NCI-H460 (cell line): ENCODE data around the gene TSC2. TPM values are rescaled to one million over a fixed set of nuclear protein-coding genes. Genes with fewer than 3 reads are reported as not detected.
"Not testable (repeated sequence)": the region's sequence is repeated elsewhere in the genome, so short reads cannot be mapped to it uniquely, and the experiment has no call there.

Experiments used
- DNase-seq: peaks from one replicate; pipeline ENCODE4 v3.0.0-alpha.2; 2016; ENCODE audit warnings: low read depth; ENCODE audit errors: extremely low read depth
- total RNA-seq: library from RNA; depleted of rRNA; stranded (reverse); fragments of >200 nt; shearing (Covaris generic); gene quantifications from 2 replicates; pipeline ENCODE4 v1.2.3, GENCODE V29; 2014

Gene TSC2
- total RNA-seq, 1 experiment from 2014 or later: 33.8 TPM

DNA sequence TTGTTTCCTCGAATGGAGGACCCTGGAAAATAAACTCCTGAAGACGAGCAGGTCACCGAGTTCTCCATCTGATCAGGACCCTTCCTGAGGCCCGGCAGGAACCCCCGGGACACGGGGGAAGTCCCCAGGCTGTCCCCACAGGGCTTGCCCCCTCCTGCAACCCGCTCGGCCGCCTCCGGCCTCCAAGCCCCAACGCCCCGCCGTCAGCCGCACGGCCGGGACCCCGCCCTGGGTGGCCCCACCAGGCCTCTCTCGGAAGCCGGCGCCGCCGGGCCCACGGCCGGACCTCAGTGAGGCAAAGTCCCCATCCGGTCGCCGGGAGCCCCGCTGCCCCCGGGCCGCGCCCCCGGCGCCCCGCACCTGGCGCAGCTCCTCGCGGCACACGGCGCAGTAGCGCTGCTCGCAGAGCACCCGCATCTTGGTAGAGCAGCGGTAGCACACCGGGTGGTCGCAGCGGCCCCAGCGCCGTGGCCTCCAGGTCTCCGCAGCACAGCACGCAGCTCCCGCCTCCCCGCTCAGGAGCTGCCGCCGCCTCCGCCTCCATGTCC, 38.5 kb upstream of the TSC2 start:
- no peak for DNase-seq

DNA sequence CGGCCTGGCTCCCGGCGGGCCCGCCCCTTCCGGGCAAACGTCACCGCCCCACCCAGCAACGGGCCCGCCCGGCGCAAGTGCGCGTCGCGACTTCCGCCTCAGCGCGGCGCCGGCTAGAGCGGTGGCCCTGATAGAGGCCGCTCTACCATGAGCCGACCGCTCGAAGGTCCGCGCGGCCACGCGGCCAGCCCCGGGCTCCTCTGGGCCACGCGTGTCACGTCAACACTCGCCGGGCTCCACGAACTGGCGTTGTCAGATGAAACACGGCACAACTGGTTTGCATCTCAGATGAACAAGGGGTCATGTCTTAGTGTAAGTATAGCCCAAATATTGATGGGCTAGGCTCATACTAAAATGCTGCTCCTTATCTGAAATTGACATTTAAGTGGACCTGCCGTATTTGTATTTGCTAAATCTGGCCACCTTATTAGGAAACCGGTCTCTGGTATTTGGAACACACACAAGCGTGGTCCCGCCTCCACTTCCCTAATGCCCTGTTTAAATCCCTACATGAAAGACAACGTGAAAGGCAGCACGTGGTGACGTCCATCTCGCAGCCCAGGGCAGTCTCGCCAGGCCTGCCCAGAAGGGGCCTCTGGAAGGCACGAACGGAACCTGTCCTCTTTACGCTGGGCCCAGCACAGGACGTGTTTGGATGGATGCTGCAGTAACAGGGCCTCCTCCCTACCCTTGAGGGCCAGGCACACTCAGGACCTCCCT, 37.8 kb upstream of the TSC2 start, which contains the start of gene ZNF598:
ZNF598 (minus strand) TSS at position 31 of the 720 bp plus-strand sequence.
- DNase-seq: peak; percentile 79

DNA sequence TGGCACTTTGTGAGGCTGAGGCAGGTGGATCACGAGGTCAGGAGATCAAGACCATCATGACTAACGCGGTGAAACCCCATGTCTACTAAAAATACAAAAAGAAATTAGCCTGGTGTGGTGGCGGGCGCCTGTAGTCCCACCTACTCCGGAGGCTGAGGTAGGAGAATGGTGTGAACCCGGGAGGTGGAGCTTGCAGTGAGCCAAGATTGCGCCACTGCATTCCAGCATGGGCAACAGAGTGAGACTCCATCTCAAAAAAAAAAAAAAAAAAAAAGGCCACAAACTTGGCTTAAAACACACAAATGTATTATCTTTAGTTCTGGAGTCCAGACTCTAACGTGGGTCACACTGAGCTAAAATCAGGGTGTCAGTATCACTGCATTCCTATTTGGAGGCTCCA, 36.1 kb upstream of the TSC2 start:
- DNase-seq: not testable (repeated sequence)

DNA sequence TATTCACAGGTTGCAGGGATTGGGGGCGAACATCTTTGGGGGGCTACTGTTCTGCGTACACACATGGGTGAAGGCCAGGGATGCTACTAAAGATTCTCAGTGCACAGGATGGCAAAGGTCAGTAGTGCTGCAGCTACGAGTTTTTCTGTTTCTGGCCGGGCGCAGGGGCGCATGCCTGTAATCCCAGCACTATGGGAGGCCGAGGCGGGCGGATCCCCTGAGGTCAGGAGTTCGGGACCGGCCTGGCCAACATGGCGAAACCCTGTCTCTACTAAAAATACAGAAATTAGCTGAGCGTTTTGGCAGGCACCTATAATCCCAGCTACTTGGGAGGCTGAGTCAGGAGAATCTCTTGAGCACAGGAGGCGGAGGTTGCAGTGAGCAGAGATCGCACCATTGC, 34.3 kb upstream of the TSC2 start:
- DNase-seq: no peak

DNA sequence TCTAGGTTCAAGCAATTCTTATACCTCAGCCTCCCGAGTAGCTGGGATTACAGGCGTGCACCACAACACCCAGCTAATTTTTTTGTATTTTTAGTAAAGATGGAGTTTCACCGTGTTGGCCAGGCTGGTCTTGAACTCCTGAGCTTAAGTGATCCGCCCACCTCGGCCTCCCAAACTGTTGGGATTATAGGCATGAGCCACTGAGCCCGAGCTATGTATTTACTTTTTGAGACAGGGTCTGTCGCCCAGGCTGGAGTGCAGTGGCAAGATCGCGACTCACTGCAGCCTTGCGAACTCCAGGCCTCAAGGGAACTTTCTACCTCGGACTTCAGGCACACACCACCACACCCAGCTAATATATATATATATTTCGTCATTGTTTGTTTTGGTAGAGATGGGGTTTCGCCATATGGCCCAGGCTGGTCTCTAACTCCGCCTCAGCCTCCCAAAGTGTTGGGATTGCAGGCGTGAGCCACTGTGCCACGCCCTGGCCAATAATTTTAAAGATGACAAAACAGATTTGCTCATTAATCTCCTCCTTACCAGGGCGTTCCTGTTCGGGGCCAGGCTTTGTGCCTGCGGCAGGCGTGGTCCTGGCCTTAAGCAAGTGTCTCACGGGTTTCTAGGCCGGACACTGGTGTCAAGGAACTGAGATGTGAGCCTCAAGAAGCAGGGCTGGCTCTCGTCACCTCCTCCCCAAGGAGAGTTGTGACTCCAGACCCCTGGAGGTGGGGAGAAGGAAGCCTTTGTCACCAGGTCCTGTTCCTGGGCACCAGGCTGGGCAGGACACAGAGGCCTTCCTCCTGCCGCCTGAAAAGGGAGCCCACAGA, 32.5 kb upstream of the TSC2 start:
- peak; percentile 96 for DNase-seq

DNA sequence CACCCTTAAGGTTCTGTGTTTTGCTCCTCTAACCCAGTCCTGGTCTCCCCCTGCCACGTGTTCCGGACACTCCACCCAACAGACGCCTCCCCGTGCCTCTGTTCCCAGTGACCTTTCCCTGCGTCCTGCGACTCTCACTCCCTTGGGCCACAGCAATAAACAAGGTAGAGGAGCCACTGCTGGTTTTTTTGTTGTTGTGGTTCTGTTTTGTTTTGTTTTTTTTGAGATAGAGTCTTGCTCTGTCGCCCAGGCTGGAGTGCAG, 31.9 kb upstream of the TSC2 start:
- no peak for DNase-seq

DNA sequence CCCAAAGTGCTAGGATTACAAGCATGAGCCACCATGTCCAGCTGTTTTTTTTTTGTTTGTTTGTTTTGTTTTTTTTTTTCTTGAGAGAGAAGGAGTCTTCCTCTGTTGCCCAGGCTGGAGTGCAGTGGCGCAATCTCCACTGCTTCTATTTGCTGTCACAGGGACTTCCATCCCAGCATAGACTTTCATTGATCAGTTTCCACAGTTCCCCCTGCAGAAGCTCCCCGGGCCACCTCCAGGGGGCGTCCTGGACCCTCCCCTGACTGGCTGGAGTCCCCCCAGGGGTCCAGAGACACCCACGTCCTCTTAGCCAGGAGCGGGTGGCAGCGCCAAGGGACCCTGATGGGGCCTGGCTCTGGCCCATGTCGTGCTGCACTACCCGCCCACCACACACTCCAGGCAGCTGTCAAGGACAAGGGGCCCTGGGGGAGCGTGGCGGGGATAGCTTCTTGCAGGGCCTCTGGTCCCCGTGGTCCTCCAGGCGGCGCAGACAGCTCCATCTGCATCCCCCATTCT, 31.3 kb upstream of the TSC2 start:
- DNase-seq: no peak

DNA sequence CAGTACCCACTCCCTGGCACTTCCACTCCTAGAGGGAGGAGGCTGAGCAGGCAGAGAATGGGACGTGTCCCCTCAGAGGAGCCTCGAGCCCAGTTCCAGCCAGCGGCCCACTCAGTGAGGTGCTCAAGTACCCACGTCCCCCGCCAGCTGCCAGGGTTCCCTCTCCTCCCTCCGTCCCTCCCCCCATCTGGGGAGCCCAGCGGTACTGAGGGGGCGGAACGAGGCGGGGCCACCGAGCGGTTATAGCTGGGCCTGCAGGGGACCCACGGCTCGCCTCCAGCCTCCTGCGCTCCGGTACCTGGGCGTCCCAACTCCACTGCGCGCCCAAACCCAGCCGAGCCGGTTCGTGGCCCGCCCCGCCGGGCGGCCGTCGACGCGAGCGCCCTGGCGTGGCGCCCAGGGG, 28.3 kb upstream of the TSC2 start, which contains the start of gene NPW:
NPW (plus strand) TSS at position 268 of the 403 bp plus-strand sequence.
- DNase-seq: no peak

DNA sequence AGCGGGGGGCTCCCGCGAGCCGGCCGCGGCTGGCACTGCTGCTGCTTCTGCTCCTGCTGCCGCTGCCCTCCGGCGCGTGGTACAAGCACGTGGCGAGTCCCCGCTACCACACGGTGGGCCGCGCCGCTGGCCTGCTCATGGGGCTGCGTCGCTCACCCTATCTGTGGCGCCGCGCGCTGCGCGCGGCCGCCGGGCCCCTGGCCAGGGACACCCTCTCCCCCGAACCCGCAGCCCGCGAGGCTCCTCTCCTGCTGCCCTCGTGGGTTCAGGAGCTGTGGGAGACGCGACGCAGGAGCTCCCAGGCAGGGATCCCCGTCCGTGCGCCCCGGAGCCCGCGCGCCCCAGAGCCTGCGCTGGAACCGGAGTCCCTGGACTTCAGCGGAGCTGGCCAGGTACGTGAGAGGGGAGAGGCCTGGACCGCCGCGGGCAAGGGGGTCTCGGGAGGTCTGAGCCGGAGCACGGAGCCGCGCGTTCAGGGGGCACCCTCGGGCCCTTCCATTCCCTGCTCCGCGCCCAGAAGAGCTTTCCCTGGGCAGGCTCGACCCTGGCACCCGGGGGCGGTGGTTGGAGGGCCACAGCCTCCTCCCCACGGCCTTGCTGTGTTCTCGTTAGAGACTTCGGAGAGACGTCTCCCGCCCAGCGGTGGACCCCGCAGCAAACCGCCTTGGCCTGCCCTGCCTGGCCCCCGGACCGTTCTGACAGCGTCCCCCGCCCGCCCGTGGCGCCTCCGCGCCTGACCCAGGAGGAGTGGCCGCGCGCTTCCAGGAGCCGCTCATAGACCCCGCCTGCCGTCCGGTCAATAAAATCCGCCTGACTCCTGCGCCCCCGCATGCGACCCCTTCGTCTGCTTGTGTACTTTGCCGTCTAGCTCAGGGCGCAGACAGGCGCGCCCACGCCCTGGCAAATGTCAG, 27.6 kb upstream of the TSC2 start:
- DNase-seq: no peak

DNA sequence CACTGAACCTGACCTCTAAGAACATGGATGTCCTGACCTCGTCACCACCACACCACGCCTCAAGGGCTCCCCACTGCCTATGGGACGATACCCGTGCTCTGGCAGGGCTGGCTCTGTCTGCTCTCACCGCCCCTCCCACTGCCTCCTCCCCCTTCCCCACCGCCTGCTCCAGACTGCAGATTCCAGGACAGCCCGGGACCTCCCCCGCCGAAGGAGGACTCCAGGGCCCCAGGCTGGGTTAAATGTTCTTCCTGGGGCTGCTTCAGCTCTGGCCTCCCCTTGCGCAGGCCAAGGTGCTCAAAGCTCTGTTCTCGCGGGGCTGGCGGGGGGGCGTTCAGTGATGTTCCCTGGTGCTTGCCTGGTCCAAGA, 25.1 kb upstream of the TSC2 start:
- DNase-seq: no peak

DNA sequence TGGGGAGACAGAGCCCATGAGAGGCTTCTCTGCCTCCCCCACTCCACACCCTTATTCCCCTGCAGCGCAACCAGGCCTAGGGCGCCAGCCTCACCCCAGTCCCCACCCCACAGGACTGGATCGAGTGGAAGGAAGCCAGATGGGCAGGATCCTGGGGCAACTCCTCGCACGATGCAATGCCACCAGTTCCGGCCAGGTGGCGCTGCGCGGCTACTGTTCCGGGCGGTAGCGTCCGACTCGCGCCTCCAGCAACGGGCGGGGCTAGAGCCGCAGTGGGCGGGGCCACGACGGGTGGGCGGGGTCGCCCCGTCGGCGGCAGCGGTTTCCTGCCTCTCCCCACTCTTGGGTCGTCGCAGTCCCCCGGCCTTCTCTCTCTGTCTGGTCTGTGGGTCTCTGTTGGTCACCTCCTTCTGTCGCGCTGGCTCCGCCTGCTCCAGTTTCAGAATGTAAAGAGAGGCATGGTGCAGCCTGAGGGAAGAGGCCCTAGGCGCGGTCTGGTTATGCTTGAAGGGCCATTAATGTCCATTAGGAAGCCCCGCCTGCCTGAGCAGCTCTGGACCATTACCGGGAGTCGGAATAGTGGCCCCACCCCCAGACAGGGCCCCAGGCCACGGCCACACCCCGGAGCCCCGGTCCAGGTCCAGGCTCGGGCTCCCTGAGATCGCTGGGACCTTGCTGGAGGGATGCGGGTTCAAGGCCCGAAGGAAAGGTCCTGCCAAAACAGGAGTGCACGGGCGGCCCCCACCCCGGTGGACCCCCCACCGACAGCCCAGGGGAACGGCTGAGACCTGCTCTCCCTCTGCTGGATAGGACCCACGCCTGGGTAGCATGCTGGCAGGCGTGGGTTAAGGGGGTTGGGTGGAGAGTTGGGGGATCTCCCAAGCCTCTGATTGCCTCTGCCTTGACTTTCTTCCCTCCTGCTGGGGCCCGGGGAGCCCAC, 24.4 kb upstream of the TSC2 start:
- peak; percentile 89 for DNase-seq

DNA sequence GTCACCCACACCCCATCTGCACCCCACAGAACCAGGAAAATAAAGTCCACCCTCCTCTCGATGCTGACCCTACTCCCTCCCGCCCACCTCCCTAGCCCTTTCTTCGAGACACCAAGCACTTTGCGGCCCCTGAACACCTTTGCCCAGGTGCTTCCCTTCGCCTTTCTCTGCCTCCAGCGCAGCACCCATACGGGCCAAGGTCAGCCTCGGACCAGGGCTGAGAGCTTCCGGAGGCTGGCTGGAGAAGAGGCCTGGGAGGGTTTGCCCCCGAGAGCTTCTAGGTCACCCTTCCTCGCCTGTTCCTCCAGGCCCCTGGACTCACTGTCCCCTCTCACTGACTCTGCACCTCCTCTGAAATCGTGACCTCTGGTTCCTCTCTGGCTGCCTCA, 23.8 kb upstream of the TSC2 start:
- no peak for DNase-seq

DNA sequence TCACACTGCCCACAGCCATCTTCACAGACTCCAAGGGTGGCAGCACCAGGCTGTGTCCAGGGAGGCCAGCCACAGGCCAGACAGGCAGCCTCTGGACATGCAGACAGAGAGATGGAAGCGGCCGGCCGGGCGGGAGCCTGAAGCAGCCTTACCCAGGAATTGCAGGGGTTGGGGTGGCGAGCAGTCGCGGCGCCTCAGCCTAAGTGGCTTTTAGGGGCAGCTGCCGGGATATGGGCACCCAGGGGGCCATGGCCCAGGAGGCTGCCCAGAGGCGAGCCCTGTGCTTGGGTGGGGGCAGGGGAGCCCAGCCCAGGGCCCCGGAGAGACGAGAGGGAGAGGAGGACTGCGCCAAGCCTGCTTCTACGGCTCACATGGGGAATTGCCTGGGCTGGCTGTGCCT, 22.5 kb upstream of the TSC2 start:
- no peak for DNase-seq

DNA sequence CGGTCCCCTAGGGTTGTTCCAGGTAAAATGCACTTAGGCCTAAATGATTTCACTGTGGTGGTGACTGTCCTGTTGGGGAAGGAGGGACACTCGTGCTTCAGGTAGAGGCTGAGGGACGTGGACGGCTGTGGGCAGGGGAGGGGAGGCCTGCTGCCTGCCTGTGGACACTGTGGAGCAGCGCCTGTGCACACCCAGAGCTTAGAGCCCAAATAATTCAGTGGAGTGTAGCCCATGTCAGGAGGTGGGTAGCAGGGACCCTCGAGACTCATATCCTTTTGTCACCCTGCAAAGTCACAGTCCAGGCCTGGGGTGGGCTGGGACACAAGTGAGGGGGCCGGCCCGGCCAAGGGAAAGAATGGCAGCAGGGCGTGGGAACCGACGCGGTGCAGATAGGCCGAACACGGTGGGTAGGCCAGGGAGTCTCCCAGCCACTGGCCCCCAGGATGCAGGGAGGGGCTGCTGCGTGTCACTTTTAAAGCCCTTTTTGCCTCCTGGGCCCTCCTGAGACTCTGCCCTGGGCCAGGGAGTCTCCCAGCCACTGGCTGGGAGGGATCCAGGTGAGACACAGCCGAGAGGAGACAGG, 21.8 kb upstream of the TSC2 start:
- DNase-seq: no peak

DNA sequence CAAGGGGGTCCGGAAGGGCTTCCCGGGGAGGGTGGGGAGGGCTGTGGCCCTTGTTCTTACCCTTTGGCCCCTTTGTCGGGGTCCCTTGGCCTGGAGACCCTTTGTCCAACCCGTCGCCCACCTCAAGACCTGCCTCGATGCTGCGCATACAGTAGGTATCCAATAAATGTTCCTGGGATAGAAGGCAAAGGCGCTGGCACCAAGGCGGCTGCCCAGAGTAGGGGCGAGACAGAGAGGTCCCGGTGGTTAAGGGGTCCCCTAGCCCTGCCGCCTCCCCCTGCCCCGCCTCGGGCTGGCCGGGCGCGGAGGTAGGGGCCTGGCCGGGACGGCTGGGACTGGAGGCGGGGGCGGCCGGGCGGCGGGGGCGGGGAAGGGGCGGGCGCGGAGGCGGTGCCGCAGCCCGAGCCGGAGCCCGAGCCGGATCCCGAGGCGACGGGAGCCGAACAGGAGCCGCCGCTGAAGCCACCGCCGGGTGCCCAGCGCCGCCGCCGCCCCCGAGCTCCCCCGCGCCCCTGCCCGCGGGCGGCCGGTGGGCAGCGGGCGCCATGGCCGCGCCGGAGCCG, 21.2 kb upstream of the TSC2 start, which contains the start of gene NHERF2:
NHERF2 (plus strand) TSS at position 442 of the 563 bp plus-strand sequence; CDS start at position 546, 104 bp downstream.
- DNase-seq: no peak

DNA sequence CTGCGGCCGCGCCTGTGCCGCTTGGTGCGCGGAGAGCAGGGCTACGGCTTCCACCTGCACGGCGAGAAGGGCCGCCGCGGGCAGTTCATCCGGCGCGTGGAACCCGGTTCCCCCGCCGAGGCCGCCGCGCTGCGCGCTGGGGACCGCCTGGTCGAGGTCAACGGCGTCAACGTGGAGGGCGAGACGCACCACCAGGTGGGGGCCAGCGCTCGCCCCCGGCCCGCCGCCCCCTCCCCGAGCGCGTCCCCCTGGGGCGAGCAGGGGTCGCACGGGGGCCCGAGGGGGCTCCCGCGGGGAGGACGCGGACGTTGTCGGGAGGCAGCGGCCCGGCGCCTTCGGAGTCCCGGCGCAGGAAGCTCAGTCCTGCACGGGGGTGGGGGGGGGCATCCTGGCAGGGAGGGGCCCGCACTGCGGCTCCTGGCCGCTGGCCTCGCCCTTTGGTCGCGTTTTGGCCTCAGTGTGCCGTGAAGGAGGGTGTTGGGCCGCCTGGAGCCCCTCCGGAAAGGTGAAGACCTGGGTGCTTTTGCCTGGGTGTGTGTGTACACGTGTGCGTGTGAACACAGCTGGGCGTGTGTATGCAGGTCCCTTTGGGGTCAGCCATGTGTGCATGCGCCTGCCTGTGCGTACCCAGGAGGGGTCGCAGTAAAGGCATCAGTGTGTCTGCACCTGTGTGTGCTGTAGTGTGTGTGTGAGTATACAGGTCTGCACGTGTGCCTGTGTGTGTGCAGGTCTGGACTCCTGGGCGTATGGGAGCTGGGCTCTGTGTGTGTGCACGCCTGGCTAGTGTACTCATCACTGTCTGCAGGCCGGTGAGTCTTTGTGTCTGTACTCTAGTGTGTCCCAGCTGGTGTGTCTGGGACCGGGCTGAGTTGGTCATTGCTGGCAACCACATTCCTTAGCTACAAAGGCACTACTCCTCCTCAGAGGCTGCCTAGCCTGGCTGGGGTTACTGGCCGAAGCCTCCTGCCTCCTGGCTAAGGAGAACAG, 20.5 kb upstream of the TSC2 start:
- no peak for DNase-seq

DNA sequence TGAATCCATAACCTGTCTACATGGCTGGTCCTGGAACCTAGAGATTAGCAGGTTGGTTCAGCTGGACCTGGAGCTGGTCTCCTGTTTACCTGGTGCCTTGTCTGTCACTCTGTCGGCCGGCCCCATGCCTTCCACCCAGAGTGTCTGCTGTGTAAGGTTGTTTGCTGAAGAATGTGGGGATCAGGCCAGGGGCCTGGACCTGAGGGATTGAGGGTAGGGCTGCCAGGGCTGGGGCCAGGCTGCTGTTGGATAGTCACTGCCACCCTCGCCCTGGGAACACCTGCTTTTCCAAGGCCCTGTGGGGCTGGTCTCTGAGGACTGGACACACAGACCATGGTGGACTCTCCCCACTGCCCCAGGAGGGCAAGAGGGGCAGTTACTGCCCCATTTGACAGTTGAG, 19.6 kb upstream of the TSC2 start:
- DNase-seq: no peak
